Right lobe of liver (tissue), 4 donors: ENCODE results near the gene RDH8.

Source experiments
- POLR2A ChIP-seq: fragments of 450-650 bp; IDR thresholded peaks from one replicate; pipeline ENCODE4 v1.6.1; 2017; ENCODE audit warnings: antibody characterized with exemption, mild to moderate bottlenecking
- TF ChIP-seq, protein P1 (sequence below), 4 donors: fragments of 200-600 bp in 3 of 4; fragments of 450-650 bp in 1 of 4; IDR thresholded peaks; one replicate each; pipeline versions ENCODE4 v1.5.1 to v1.8.0; 2016 to 2022; ENCODE audit warnings: antibody characterized with exemption in 4 of 4, mild to moderate bottlenecking in 2 of 4
- donor health status: DM: no; HTN: no; CAD: no.
- donor health status: DM: no; HTN: no; CAD: no.
- donor health status: DM: no; HTN: yes; CAD: no.

DNA sequence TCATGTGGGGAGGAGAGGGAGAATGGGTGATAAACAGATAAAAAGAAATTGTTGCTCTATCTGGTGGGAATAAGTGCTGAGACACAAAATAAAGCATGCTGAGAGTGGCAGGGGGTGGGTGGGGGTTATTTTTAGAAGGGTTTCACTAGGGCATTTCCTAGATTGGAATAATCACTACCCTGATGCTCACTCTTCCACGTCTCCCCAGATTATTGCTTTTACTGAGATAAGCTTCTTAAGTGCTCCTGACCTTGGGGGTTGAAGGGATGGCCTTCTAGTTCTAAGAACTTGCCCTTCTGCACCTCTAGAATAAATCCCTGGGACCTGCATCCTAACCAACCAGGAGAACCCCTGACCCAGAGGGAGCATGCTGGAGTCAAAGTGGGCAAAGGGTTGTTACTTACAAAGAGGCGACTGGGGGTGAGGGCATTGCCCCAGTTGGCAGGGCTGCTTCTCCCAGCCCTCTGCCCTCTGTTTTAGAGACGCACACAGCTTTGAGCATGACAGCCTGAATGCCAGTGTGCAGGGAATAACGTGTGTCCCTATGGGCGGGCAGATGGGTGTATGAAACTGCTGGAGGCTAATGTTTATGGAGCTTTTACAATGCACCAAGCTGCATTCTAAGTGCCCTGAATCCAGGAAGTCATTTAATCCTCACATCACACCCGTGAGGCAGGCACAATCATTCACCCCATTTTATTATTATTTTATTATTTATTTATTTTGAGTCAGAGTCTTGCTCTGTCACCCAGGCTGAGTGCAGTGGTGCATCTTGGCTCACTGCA lies 743 bp downstream of the RDH8 start:
- TF ChIP-seq, protein P1, sequence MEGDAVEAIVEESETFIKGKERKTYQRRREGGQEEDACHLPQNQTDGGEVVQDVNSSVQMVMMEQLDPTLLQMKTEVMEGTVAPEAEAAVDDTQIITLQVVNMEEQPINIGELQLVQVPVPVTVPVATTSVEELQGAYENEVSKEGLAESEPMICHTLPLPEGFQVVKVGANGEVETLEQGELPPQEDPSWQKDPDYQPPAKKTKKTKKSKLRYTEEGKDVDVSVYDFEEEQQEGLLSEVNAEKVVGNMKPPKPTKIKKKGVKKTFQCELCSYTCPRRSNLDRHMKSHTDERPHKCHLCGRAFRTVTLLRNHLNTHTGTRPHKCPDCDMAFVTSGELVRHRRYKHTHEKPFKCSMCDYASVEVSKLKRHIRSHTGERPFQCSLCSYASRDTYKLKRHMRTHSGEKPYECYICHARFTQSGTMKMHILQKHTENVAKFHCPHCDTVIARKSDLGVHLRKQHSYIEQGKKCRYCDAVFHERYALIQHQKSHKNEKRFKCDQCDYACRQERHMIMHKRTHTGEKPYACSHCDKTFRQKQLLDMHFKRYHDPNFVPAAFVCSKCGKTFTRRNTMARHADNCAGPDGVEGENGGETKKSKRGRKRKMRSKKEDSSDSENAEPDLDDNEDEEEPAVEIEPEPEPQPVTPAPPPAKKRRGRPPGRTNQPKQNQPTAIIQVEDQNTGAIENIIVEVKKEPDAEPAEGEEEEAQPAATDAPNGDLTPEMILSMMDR (IDR thresholded peaks at IDR 0.05), result no peak
- TF ChIP-seq POLR2A, result no peak
